GM18505 (cell line): ENCODE results near the gene ICA1.
"Not testable (repeated sequence)": the region's sequence is repeated elsewhere in the genome, so short reads cannot be mapped to it uniquely, and the experiment has no call there.

Experiments used
- ATAC-seq: cut with Tn5 transposase; IDR thresholded peaks from one replicate; pipeline ENCODE4 v1.9.1; 2021; ENCODE audit not compliant: unreplicated experiment
- POLR2A ChIP-seq: IDR thresholded peaks from 4 replicates; pipeline ENCODE4 v1.6.1; 2011; ENCODE audit warnings: borderline replicate concordance; ENCODE audit not compliant: insufficient read depth, insufficient read length; ENCODE audit errors: extremely low read depth

Gene ICA1

GRCh38 chr7:8084836-8085235, 177.1 kb downstream of the ICA1 start:
- no peak for ATAC-seq
- no peak for TF ChIP-seq POLR2A

- TF ChIP-seq POLR2A = no peak
- no peak for ATAC-seq
Measured at GRCh38 chr7:8082762-8083161, 179.2 kb downstream of the ICA1 start.

GRCh38 chr7:8078418-8078817, 183.5 kb downstream of the ICA1 start:
- TF ChIP-seq POLR2A = no peak

DNA sequence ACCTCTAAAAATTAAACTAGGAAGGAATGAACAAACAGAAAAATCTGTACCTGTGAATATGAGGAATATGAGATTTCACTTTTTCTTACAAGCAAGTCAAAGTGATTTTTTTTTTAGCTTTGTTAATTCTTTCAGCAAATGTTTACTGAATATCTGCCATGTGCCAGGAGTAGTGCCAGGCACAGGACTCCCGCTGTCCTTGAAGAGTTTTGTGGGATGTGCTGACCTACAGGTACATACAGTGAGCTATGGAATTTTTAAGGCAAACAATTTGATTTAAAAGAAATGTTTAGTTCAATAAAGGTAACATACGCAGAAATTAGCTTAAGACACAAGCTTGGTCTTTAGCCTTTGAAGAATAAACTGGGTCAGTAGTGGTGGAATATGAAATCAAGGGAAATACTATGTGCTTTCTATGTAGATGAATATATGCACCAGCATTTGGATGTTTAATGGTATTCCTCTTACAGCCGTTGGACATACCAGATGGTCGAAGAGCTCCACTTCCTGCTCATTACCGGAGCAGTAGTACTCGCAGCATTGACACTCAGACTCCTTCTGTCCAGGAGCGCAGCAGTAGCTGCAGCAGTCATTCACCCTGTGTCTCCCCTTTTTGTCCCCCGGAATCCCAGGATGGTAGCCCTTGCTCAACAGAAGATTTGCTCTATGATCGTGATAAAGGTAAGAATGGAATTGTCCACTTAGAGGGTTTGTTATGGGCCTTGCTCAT, 191.4 kb downstream of the ICA1 start:
- ATAC-seq = no peak

More at GRCh38 chr7:8078418-8078817, 183.5 kb downstream of the ICA1 start:
- ATAC-seq = no peak

GRCh38 chr7:8068892-8069686, 192.9 kb downstream of the ICA1 start:
- TF ChIP-seq POLR2A = no peak

More for the DNA sequence above, 191.4 kb downstream of the ICA1 start:
- no peak for TF ChIP-seq POLR2A

GRCh38 chr7:8065356-8065813, 196.6 kb downstream of the ICA1 start:
- TF ChIP-seq POLR2A = no peak
- ATAC-seq = no peak

More at GRCh38 chr7:8068892-8069686, 192.9 kb downstream of the ICA1 start:
- ATAC-seq = no peak

DNA sequence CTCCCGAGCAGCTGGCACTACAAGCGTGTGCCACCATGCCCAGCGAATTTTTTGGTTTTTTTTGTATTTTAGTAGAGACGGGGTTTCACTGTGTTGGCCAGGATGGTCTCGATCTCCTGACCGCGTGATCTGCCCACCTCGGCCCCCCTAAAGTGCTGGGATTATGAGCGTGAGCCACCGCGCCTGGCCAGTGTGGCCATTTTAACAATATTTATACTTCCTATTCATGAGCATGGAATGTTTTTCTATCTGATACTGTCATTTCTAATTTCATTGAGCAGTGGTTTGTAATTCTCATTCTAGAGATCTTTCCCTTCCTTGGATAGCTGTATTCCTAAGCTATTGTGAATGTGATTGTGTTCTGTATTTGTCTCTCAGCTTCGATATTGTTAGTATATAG, 197.1 kb downstream of the ICA1 start:
- ATAC-seq = no peak
- no peak for TF ChIP-seq POLR2A

GRCh38 chr7:8063706-8064297, 198.2 kb downstream of the ICA1 start:
- ATAC-seq = no peak
- no peak for TF ChIP-seq POLR2A

DNA sequence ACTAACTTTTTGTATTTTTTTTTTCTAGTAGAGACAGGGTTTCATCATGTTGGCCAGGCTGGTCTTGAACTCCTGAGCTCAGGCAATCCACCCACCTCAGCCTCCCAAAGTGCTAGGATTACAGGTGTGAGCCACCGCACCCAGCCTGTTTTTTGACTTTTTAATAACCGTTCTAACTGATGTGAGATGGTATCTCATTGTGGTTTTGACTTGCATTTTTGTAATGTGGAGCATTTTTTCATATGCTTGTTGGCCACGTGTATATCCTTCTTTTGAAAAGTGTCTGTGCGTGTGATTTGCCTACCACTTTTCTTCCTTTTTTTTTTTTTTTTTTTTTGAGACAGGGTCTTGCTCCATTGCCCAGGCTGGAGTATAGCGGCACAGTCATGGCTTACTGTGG, 198.7 kb downstream of the ICA1 start:
- ATAC-seq = not testable (repeated sequence)
